ENCODE data around the gene LRMDA. TPM values are rescaled to one million over a fixed set of nuclear protein-coding genes. Genes with fewer than 3 reads are reported as not detected.

LRMDA gene
- total RNA-seq, 4 donors from 2014 or later = 0.88 to 14.1 (median 5.1) TPM; not detected in 1

DNA sequence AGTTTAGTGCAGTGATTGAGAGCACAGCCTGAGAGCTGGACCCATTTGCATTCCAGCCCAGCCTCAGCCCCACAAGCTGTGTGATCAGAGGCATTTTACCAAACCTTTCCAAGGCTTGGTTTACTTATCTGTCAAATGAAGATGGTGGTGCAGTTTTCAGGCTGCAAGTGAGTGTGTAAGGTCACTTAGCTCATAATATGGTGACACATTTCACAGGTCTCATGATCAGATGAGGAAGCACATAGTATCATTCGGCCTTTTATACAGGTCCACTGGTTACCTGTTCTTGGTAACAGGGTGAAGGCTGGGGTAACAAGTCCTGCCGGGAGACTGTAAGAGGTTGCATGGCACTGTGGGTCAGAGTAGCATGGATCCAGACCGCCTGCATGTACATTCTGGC, 371.7 kb downstream of the LRMDA start:
- intact Hi-C loops (cut with DNase I) = no loop called here
- Histone ChIP-seq H3K9me3 (no peaks in the 10 kb centered on the region), H3K27ac (no peak overlapping the region), H3K36me3 (no peaks in the 10 kb centered on the region), H3K27me3 (no peaks in the 10 kb centered on the region), H3K4me1 (no peaks in the 10 kb centered on the region), H3K4me3 (no peak overlapping the region)
- WGBS, 2 donors = 94 to 98% methylated on average over 3 of the region's 3 CpGs
- TF ChIP-seq POLR2A (IDR thresholded peaks at IDR 0.05) = no peak
- TF ChIP-seq, protein P1, sequence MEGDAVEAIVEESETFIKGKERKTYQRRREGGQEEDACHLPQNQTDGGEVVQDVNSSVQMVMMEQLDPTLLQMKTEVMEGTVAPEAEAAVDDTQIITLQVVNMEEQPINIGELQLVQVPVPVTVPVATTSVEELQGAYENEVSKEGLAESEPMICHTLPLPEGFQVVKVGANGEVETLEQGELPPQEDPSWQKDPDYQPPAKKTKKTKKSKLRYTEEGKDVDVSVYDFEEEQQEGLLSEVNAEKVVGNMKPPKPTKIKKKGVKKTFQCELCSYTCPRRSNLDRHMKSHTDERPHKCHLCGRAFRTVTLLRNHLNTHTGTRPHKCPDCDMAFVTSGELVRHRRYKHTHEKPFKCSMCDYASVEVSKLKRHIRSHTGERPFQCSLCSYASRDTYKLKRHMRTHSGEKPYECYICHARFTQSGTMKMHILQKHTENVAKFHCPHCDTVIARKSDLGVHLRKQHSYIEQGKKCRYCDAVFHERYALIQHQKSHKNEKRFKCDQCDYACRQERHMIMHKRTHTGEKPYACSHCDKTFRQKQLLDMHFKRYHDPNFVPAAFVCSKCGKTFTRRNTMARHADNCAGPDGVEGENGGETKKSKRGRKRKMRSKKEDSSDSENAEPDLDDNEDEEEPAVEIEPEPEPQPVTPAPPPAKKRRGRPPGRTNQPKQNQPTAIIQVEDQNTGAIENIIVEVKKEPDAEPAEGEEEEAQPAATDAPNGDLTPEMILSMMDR (IDR thresholded peaks at IDR 0.05) = no peak
- DNase-seq = no peak

DNA sequence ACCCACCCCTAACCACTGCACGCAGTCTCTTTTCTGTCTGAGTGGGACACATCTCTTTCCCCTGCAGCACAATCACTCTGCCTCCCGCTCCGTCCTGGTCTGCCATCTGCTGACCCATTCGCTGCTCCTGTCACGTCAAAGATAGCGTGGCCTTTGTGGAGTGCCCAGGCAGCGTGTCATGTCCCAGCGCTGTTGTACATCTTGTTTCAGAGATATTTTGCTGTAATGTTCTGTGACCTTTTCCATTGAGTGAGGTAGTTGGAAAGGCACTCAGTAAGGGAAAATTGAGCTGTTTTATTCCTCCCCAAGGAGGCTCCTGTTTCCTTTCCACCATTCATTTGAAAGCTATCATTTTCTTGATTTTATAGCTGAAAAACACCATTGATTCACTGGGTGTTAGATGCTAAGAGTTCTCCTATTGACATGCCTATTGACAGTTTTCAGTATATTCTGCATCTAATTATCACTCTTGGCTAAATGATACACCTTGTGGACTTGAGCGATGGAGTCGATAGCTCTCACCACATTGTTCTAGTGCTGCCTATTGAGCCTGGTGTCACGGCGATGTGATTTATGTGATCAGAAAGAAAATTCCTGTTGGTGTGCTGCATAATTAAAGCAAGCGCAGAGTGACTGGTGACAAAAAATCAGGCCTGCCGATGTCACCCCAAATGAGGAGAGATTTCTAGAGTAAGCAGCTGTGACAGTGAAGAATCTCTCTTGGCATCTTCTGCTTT, 372.6 kb downstream of the LRMDA start:
- intact Hi-C loops (cut with DNase I) = no loop called here
- no peak overlapping the region for H3K27ac ChIP-seq
- WGBS, 2 donors = 94 to 96% methylated on average over 14 of the region's 14 CpGs
- H3K27me3 ChIP-seq = no peaks in the 10 kb centered on the region
- no peak for DNase-seq
- H3K9me3 ChIP-seq = no peaks in the 10 kb centered on the region
- H3K36me3 ChIP-seq = no peaks in the 10 kb centered on the region
- TF ChIP-seq POLR2A (IDR thresholded peaks at IDR 0.05) = no peak
- TF ChIP-seq, protein P1 (IDR thresholded peaks at IDR 0.05) = no peak
- H3K4me1 ChIP-seq = no peaks in the 10 kb centered on the region
- no peak overlapping the region for H3K4me3 ChIP-seq

DNA sequence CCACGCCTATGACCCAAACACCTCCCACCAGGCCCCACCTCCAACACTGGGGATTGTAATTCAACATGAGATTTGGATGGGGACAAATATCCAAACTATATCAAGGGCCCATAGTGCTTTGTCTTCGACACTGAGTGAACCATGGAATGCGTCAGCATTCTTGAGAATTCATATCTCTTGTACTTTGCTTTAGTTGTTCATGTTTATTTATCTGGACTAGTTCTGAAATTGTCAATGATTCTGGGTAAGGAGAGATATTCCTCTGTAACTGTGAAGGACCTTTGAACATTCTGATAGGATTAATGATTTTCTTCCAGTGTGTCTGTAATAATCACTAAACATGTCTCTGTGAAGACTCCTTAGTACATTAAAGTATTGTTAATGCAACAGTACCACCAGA, 374.8 kb downstream of the LRMDA start:
- no peaks in the 10 kb centered on the region for H3K9me3 ChIP-seq
- DNase-seq = no peak
- no peaks in the 10 kb centered on the region for H3K27me3 ChIP-seq
- no peak overlapping the region for H3K27ac ChIP-seq
- no peaks in the 10 kb centered on the region for H3K4me1 ChIP-seq
- no peak for TF ChIP-seq POLR2A (IDR thresholded peaks at IDR 0.05)
- TF ChIP-seq, protein P1 (IDR thresholded peaks at IDR 0.05) = no peak
- no peaks in the 10 kb centered on the region for H3K36me3 ChIP-seq
- intact Hi-C loops (cut with DNase I) = no loop called here
- WGBS, 2 donors = 93% methylated on average over 3 of the region's 3 CpGs
- no peak overlapping the region for H3K4me3 ChIP-seq

DNA sequence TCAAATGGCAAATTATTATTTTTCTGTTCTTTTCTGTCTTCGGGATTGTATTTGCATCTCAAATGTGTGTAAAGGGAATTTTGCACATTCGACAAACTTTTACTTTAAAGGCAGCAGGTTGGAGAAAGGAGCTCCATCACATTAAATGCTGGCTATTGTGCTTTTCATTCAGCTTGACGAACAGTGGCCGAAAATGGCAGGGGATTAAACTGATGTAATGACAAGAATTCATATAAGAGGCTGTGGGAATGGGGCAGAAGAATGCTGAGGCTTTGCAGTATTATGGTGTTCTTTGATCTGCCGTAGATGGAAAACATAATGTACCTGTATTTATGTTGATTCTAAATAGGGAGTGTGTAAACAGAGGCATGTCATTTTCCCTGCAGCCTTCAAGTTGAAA, 376.0 kb downstream of the LRMDA start:
- Histone ChIP-seq H3K36me3 (no peaks in the 10 kb centered on the region), H3K27ac (no peak overlapping the region), H3K4me3 (no peak overlapping the region), H3K4me1 (no peaks in the 10 kb centered on the region), H3K9me3 (no peaks in the 10 kb centered on the region), H3K27me3 (no peaks in the 10 kb centered on the region)
- no peak for DNase-seq
- TF ChIP-seq, protein P1 (IDR thresholded peaks at IDR 0.05) = no peak
- no peak for TF ChIP-seq POLR2A (IDR thresholded peaks at IDR 0.05)
- 86 to 87% methylated on average over 5 of the region's 5 CpGs for WGBS, 2 donors
- intact Hi-C loops (cut with DNase I) = no loop called here

DNA sequence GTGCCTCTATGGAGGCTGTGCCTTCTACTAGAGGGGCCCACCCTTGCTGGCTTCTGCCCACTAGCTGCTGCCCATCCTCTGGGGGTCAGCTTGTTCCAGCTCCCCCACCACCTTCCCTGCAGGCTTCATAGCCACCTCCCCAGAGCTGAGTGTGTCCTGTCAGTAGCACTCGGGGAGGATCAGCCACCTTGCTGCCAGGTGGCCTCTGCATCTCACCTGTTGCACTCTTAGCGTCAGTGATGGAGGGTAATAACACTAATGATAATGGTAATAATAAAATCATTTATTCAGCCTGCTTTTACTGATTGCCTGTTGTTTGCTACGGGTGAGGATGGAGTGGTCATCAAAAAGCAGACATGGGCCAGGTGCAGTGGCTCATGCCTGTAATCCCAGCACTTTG, 377.6 kb downstream of the LRMDA start:
- H3K27ac ChIP-seq = no peak overlapping the region
- intact Hi-C loops (cut with DNase I) = no loop called here
- TF ChIP-seq POLR2A (IDR thresholded peaks at IDR 0.05) = no peak
- TF ChIP-seq, protein P1 (IDR thresholded peaks at IDR 0.05) = no peak
- H3K27me3 ChIP-seq = no peaks in the 10 kb centered on the region
- 75 to 92% methylated on average over 2 to 3 of the region's 3 CpGs for WGBS, 2 donors
- H3K9me3 ChIP-seq = no peaks in the 10 kb centered on the region
- DNase-seq = no peak
- H3K4me1 ChIP-seq = no peaks in the 10 kb centered on the region
- H3K4me3 ChIP-seq = no peak overlapping the region
- no peaks in the 10 kb centered on the region for H3K36me3 ChIP-seq
